Panc1 (cell line): ENCODE results near the gene INSYN1. TPM values are rescaled to one million over a fixed set of nuclear protein-coding genes. Genes with fewer than 3 reads are reported as not detected.

Experiments used
- ATAC-seq: fragments of 200-7000 bp; cut with Tn5 transposase; 2 replicates; pipeline ENCODE4 v1.9.1; 2020; ENCODE audit warnings: mild to moderate bottlenecking, moderate library complexity
- BruUV-seq: library from RNA; stranded (reverse); fragments of 400-500 nt; replicated peaks from 2 replicates; lab custom pipeline; 2021; lab: Mats Ljungman, UMichigan
- CTCF ChIA-PET: fragments of 300-600 bp; sonication (Branson Sonifier 250); formaldehyde crosslinking; loops from one replicate; lab custom pipeline; 2022; ENCODE audit warnings: antibody characterized with exemption; lab: Charles Lee
- POLR2A ChIA-PET: fragments of 300-600 bp; sonication (Branson Sonifier 250); formaldehyde crosslinking; loops from one replicate; lab custom pipeline; 2022; ENCODE audit warnings: antibody characterized with exemption; lab: Charles Lee
- DNase-seq: peaks from one replicate; pipeline ENCODE4 v3.0.0-alpha.2; 2010; ENCODE audit warnings: low read depth, low spot score
- H3K27ac ChIP-seq: 2 replicates; pipeline ENCODE4 v1.5.1; 2011; ENCODE audit warnings: mild to moderate bottlenecking, low read length, inconsistent platforms
- H3K27me3 ChIP-seq: fragments of 200-500 bp; sonication (Bioruptor generic); 2 replicates; pipeline ENCODE4 v1.6.0; 2014; ENCODE audit warnings: low read length, inconsistent platforms; ENCODE audit not compliant: control insufficient read depth, insufficient read depth
- H3K36me3 ChIP-seq: fragments of 200-500 bp; sonication (Bioruptor generic); 2 replicates; pipeline ENCODE4 v1.5.1; 2014; ENCODE audit warnings: inconsistent platforms, mild to moderate bottlenecking, low read length, moderate library complexity; ENCODE audit not compliant: control insufficient read depth, insufficient read depth
- H3K4me1 ChIP-seq: 2 replicates; pipeline ENCODE4 v1.5.1; 2011; ENCODE audit warnings: inconsistent platforms, mild to moderate bottlenecking, low read length, moderate library complexity; ENCODE audit not compliant: control insufficient read depth, insufficient read depth
- H3K4me3 ChIP-seq, 2 experiments: 2 replicates each; pipeline ENCODE4 v1.5.1; 2011 to 2012; ENCODE audit warnings: low read depth in 2 of 2, low read length in 2 of 2, mild to moderate bottlenecking in 2 of 2, inconsistent platforms in 1 of 2, moderate library complexity in 1 of 2
- H3K9me3 ChIP-seq: fragments of 200-500 bp; sonication (Bioruptor generic); 2 replicates; pipeline ENCODE4 v1.5.1; 2014; ENCODE audit warnings: low read depth, mild to moderate bottlenecking, inconsistent platforms, low read length, moderate library complexity; ENCODE audit not compliant: control insufficient read depth, insufficient read depth
- POLR2AphosphoS5 ChIP-seq: IDR thresholded peaks from 2 replicates; pipeline ENCODE4 v1.6.1; 2012; ENCODE audit warnings: mild to moderate bottlenecking, low read depth, low read length, moderate library complexity
- SIN3A ChIP-seq: IDR thresholded peaks from 2 replicates; pipeline ENCODE4 v1.6.1; 2012; ENCODE audit warnings: low read depth, mild to moderate bottlenecking, low read length, moderate library complexity, borderline replicate concordance; ENCODE audit not compliant: insufficient read depth
- TCF7L2 ChIP-seq: IDR thresholded peaks from 2 replicates; pipeline ENCODE4 v1.6.1; 2011; ENCODE audit warnings: mild to moderate bottlenecking, low read depth, low read length, inconsistent platforms
- in situ Hi-C: cut with HindIII; loops from 2 replicates; pipeline ENCODE4 v1.10.0; 2016; ENCODE audit warnings: low sequenced_read_pairs, low pct_unique_long_range_greater_than_20kb
- intact Hi-C: fragments of 100-400 bp; cut with micrococcal nuclease; formaldehyde crosslinking; loops from one replicate; pipeline ENCODE4 v1.10.0; 2022; ENCODE audit not compliant: unreplicated experiment
- total RNA-seq: library from RNA; stranded (reverse); gene quantifications from one replicate; pipeline ENCODE4 v1.2.1, GENCODE V29; 2021; ENCODE audit not compliant: unreplicated experiment
- TF ChIP-seq, protein P1 (sequence below): fragments of 450-650 bp; IDR thresholded peaks from 2 replicates; pipeline ENCODE4 v1.5.1; 2017; ENCODE audit warnings: mild to moderate bottlenecking
- TF ChIP-seq, protein P2 (sequence below), 2 experiments: IDR thresholded peaks; 2 replicates each; pipeline ENCODE4 v1.6.1; 2011 to 2012; ENCODE audit warnings: low read depth in 2 of 2, control low read depth in 1 of 2, low read length in 1 of 2, mild to moderate bottlenecking in 1 of 2, moderate library complexity in 1 of 2; ENCODE audit not compliant: insufficient read depth in 1 of 2

INSYN1 gene
- total RNA-seq, 1 experiment from 2014 or later, result 2.6 TPM

- peaks cover 3% of the 10 kb centered on the region; the same call in 1 of the 2 replicates for H3K36me3 ChIP-seq
- H3K4me1 ChIP-seq, result no peaks in the 10 kb centered on the region
- no peak overlapping the region for H3K27ac ChIP-seq
- in situ Hi-C loops (no loop called here), intact Hi-C loops (loop anchor here (10.0 kb wide), 1 partner anchor 405 kb away; no protein-coding TSS in a partner anchor)
- ChIA-PET POLR2A (no interaction called here), CTCF (no interaction called here)
- no peak overlapping the region for H3K4me3 ChIP-seq
- ATAC-seq (no peak), DNase-seq (no peak)
- no peaks in the 10 kb centered on the region for H3K27me3 ChIP-seq
- TF ChIP-seq SIN3A (no peak), POLR2AphosphoS5 (no peak), TCF7L2 (no peak)
- TF ChIP-seq, protein P1, sequence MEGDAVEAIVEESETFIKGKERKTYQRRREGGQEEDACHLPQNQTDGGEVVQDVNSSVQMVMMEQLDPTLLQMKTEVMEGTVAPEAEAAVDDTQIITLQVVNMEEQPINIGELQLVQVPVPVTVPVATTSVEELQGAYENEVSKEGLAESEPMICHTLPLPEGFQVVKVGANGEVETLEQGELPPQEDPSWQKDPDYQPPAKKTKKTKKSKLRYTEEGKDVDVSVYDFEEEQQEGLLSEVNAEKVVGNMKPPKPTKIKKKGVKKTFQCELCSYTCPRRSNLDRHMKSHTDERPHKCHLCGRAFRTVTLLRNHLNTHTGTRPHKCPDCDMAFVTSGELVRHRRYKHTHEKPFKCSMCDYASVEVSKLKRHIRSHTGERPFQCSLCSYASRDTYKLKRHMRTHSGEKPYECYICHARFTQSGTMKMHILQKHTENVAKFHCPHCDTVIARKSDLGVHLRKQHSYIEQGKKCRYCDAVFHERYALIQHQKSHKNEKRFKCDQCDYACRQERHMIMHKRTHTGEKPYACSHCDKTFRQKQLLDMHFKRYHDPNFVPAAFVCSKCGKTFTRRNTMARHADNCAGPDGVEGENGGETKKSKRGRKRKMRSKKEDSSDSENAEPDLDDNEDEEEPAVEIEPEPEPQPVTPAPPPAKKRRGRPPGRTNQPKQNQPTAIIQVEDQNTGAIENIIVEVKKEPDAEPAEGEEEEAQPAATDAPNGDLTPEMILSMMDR, result no peak
- TF ChIP-seq, protein P2, sequence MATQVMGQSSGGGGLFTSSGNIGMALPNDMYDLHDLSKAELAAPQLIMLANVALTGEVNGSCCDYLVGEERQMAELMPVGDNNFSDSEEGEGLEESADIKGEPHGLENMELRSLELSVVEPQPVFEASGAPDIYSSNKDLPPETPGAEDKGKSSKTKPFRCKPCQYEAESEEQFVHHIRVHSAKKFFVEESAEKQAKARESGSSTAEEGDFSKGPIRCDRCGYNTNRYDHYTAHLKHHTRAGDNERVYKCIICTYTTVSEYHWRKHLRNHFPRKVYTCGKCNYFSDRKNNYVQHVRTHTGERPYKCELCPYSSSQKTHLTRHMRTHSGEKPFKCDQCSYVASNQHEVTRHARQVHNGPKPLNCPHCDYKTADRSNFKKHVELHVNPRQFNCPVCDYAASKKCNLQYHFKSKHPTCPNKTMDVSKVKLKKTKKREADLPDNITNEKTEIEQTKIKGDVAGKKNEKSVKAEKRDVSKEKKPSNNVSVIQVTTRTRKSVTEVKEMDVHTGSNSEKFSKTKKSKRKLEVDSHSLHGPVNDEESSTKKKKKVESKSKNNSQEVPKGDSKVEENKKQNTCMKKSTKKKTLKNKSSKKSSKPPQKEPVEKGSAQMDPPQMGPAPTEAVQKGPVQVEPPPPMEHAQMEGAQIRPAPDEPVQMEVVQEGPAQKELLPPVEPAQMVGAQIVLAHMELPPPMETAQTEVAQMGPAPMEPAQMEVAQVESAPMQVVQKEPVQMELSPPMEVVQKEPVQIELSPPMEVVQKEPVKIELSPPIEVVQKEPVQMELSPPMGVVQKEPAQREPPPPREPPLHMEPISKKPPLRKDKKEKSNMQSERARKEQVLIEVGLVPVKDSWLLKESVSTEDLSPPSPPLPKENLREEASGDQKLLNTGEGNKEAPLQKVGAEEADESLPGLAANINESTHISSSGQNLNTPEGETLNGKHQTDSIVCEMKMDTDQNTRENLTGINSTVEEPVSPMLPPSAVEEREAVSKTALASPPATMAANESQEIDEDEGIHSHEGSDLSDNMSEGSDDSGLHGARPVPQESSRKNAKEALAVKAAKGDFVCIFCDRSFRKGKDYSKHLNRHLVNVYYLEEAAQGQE (IDR thresholded peaks at IDR 0.05; ENCODE audit: insufficient read depth in 1 of 2, low read depth in 2 of 2, low read length in 1 of 2), result no peak
- no peaks in the 10 kb centered on the region for H3K9me3 ChIP-seq
- no TSS peak for BruUV-seq
Observed at GRCh38 chr15:73709686-73710085, 43.5 kb downstream of the INSYN1 start.

DNA sequence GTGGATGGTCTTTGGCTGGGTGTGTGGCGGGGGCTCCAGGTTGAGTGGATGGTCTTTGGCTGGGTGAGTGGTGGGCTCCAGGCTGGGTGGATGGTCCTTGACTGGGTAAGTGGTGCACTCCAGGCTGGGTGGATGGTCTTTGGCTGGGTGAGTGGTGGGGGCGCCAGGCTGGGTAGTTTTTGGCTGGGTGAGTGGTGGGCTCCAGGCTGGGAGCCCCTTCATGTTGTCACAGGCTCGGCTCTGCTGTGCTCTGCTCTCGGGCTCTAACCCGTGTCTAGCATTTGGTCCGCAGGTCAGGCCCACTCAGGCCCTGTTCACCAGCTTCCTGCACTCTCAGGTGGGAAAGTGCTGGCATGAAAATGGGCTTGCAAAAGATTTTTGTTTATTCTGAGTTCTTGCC, 43.9 kb downstream of the INSYN1 start:
- intact Hi-C loops, result loop anchor here (10.0 kb wide), 1 partner anchor 404 kb away; no protein-coding TSS in a partner anchor
- DNase-seq, result no peak
- H3K36me3 ChIP-seq, result peaks cover 3% of the 10 kb centered on the region; the same call in 1 of the 2 replicates
- H3K27ac ChIP-seq, result no peak overlapping the region
- in situ Hi-C loops, result no loop called here
- H3K27me3 ChIP-seq, result no peaks in the 10 kb centered on the region
- H3K4me3 ChIP-seq, result no peak overlapping the region
- ChIA-PET POLR2A (no interaction called here), CTCF (no interaction called here)
- TF ChIP-seq, protein P1, result no peak
- TF ChIP-seq SIN3A, result no peak
- no peak for TF ChIP-seq TCF7L2
- no peak for TF ChIP-seq POLR2AphosphoS5
- TF ChIP-seq, protein P2 (IDR thresholded peaks at IDR 0.05; ENCODE audit: insufficient read depth in 1 of 2, low read depth in 2 of 2, low read length in 1 of 2), result no peak
- no peaks in the 10 kb centered on the region for H3K9me3 ChIP-seq
- no peaks in the 10 kb centered on the region for H3K4me1 ChIP-seq
- BruUV-seq, result no TSS peak
- ATAC-seq, result no peak
